ENCODE data around the gene CCNY. TPM values are rescaled to one million over a fixed set of nuclear protein-coding genes. Genes with fewer than 3 reads are reported as not detected.

Gene CCNY
- total and polyA plus RNA-seq, 2 of the 13 experiments (the other 11 are each of a cell fraction or from before 2014, with no cell fraction given): 48.2 to 54.7 TPM

DNA sequence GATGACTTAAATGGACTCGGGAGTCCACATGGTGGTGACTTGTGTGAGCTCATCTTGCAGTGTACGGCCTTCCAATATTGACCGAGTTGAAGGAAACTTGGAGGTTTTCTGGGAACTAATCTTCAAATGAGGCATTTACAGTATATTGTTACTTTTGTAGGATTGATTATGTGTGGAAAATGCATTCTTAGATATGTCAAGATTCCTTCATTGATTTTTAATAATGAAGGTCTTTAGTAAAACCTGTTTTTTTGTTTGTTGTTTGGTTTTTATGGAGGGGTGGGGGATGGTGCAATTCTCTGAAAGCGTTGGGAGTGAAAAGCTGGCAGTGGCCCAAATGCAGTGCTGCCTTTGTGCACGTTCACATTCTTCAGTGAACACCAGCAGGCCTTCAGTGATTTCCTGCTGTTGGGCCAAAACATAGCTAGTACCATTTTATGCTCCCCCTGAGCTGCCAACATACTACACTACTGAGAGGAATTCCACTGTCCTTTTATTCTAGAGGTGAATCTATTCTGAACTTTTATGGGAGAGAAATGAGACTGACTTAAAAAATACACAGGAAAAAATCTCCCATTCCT is 50.4 kb downstream of the CCNY start (continued):
- TF ChIP-seq AHDC1 (CRISPR knock-in tag; IDR thresholded peaks at IDR 0.05; ENCODE audit: borderline replicate concordance) (peak; percentile 33; the same call in 1 of the 2 replicates), ZNF652 (CRISPR knock-in tag; IDR thresholded peaks at IDR 0.05; ENCODE audit: borderline replicate concordance, low read depth) (no peak), NCOA1 (CRISPR knock-in tag; IDR thresholded peaks at IDR 0.05) (no peak), ATAD3A (CRISPR knock-in tag; IDR thresholded peaks at IDR 0.05) (no peak), ZNF225 (CRISPR knock-in tag; IDR thresholded peaks at IDR 0.05) (no peak), ELF3 (CRISPR knock-in tag; IDR thresholded peaks at IDR 0.05) (peak; percentile 58), HHEX (CRISPR knock-in tag; IDR thresholded peaks at IDR 0.05) (no peak), SIX1 (CRISPR knock-in tag; IDR thresholded peaks at IDR 0.05; ENCODE audit: borderline replicate concordance) (no peak), REPIN1 (CRISPR knock-in tag; IDR thresholded peaks at IDR 0.05; ENCODE audit: borderline replicate concordance, low read depth) (no peak), ZNF329 (CRISPR knock-in tag; IDR thresholded peaks at IDR 0.05; ENCODE audit: low read depth) (no peak), CEBPG (CRISPR knock-in tag; IDR thresholded peaks at IDR 0.05) (peak; percentile 58), RARG (CRISPR knock-in tag; IDR thresholded peaks at IDR 0.05; ENCODE audit: low read depth) (no peak), TFDP2 (CRISPR knock-in tag; IDR thresholded peaks at IDR 0.05) (no peak), TOPORS (CRISPR knock-in tag; IDR thresholded peaks at IDR 0.05) (no peak), ZNF343 (CRISPR knock-in tag; IDR thresholded peaks at IDR 0.05) (no peak), XBP1 (CRISPR knock-in tag; IDR thresholded peaks at IDR 0.05) (no peak), ZNF510 (CRISPR knock-in tag; IDR thresholded peaks at IDR 0.05; ENCODE audit: low read depth) (no peak), JUN (CRISPR knock-in tag; IDR thresholded peaks at IDR 0.05) (no peak), ZBTB42 (CRISPR knock-in tag; IDR thresholded peaks at IDR 0.05) (no peak), NFIC (IDR thresholded peaks at IDR 0.05; ENCODE audit: low read length) (peak; percentile 66; the same call in 1 of the 2 replicates), EP300 (IDR thresholded peaks at IDR 0.05; ENCODE audit: low read depth in 2 of 2, low read length in 2 of 2) (peak in 1 of 2 experiments; percentile 47; a peak in 1 of 4 replicates), EP300 (CRISPR knock-in tag; IDR thresholded peaks at IDR 0.05; ENCODE audit: borderline replicate concordance) (no peak), ZFP36L1 (CRISPR knock-in tag; IDR thresholded peaks at IDR 0.05) (no peak), HNF1B (CRISPR knock-in tag; IDR thresholded peaks at IDR 0.05) (no peak), SSRP1 (CRISPR knock-in tag; IDR thresholded peaks at IDR 0.05) (0 out of 2 replicates have a peak, but pooled peaks have one; percentile 48)

Measured in HepG2 (cell line).